ENCODE results near the gene KCNMB1.

DNA sequence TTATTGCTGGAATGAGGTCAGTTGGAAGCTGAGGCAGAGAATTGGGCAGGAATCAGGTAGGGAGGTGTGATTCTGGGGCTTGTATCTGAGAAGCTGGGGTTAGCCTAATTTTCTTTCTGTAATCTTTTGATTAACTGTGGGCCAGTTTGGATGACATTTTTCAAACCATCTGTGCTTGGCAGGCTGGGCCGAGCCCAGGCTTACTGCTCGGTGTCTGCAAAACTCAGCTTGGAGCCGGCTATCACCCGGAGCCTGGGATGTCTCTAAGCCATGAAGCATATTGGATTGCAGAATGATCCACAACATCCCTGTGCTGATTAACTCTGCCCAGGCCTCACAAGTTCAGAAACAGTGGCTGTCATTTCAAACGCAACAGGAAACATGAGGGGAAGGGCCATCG lies 26.5 kb downstream of the KCNMB1 start:
- no peak for TF ChIP-seq CTCF (IDR thresholded peaks at IDR 0.05 in 4 of 5, conservative IDR thresholded peaks at IDR 0.05 in 1 of 5)
- TF ChIP-seq POLR2A (IDR thresholded peaks at IDR 0.05) = no peak
